NCI-H2196 (cell line): ENCODE data around the gene OR2B2.

ENCODE experiments used
- DNase-seq: peaks from one replicate; lab custom pipeline; 2025; ENCODE audit not compliant: unreplicated experiment; lab: John Stamatoyannopoulos, UW

Gene OR2B2

DNA sequence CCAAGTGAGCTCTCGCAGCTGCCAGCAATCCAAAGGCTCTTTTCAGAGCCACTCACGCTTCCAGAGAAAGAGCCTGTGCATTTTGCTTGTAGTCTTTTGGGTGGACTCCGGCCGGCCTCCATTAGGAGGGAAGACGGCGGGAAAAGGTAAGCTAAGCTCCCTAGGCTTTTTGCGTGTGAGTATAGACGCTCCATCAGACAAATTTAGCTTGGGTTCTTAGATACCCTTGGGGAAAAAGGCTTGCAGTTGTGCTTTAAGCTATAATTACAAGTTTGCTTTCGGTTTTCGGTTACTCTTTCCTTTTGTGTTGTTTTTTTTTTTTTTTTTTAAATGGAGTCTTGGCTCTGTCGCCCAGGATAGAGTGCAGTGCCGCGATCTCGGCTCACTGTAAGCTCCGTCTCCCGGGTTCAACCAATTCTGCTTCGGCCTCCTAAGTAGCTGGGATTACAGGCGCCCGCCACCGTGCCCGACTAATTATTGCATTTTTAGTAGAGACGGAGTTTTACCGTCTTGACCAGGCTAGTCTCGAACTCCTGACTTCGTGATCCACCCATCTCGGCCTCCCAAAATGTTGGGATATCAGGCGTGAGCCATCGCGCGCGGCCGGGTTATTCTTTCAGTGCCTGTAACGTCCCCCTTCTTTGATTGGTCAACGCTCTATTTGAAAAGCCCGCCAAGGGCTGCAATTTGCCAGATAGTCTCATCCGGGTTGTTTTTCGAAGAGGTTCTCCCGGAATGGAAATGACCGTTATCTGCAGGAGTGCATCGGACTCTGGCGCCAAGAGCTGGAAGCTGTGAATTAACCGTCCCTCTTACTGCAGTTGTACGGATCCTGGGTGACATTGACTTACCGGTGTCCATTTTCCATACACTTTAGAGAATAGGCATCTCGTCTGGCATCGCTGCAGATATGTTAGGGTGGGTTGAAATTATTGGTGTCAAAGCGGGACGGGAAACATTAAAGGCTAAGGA, 18.1 kb downstream of the OR2B2 start:
- DNase-seq: peak; percentile 93

DNA sequence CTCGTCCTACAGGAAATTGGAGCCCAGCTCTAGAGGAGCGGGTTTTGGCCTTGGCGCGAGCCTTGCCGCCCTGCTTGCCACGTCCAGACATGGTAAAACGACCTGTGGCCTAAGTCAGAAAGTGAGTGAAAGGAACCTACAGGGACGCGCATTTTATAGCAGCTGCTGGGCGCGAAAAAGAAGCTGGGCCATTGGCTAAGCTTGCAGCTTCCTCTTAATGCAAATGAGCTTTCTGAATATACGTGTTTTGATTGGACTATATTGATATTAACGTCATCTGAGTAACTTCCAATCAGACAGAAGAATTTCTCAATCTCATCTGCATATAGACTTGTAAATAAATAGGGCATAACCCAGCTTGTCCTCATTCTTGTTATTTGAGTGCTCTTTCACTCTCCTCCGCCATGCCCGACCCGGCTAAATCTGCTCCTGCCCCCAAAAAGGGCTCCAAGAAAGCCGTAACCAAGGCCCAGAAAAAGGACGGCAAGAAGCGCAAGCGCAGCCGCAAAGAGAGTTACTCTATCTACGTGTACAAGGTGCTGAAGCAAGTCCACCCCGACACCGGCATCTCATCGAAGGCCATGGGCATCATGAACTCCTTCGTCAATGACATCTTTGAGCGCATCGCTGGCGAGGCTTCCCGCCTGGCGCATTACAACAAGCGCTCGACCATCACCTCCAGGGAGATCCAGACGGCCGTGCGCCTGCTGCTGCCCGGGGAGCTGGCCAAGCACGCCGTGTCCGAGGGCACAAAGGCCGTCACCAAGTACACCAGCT, 18.9 kb downstream of the OR2B2 start:
- DNase-seq: peak; percentile 94

DNA sequence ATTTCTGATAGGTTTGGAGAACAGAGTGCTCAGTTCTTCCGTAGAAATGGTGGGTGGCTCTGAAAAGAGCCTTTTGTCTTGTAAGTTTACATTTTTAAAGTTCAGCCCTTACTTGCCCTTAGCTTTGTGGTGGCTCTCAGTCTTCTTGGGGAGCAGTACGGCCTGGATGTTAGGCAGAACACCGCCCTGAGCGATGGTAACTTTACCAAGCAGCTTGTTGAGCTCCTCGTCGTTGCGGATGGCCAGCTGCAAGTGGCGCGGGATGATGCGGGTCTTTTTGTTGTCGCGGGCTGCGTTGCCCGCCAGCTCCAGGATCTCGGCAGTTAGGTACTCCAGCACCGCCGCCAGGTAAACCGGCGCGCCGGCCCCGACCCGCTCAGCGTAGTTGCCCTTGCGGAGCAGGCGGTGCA, 19.5 kb downstream of the OR2B2 start:
- no peak for DNase-seq

DNA sequence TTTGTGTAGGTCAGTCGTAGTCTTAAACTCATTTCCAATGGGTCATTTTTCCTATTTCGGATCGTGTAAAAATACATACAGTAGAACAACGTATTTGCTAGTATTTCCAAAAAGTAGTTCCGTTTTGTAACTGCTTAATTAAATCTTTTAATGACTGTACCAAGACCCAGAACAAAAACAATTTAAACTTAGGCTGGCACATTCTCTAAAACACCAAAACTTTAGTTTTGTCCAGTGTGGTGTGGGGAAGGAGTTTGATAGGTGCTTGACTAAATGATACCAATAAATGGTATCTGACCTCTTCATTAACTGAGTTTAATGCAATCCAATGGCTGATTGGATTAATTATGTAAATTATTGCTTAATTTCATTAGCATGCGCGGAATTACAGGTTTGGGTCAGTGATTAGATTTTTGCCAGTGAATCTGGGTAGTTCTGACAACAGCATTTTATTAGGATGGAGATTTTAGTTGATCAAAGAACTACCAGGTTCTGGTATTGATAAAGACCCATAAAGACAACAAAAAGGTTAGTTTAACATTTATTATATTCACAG, 20.8 kb downstream of the OR2B2 start:
- no peak for DNase-seq

- no peak for DNase-seq
Measured at GRCh38 chr6:27890445-27891319, 21.5 kb downstream of the OR2B2 start.

GRCh38 chr6:27889628-27890444, 22.4 kb downstream of the OR2B2 start:
- no peak for DNase-seq

DNA sequence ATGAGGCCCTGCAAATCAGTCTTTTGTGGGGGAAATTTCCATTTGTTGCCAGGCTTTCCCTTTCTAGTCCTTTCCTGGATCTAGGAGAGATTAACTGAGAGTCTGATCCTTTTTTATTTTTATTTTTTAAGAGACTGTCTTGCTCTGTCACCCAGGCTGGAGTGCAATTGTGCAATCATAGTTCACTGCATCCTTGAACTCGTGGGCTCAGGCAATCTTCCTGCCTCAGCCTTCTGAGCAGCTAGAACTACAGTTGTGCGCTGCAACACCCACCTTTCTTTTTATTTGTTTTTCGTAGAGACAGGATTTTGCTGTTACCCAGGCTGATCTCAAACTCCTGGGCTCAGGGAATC, 22.9 kb downstream of the OR2B2 start:
- no peak for DNase-seq

DNA sequence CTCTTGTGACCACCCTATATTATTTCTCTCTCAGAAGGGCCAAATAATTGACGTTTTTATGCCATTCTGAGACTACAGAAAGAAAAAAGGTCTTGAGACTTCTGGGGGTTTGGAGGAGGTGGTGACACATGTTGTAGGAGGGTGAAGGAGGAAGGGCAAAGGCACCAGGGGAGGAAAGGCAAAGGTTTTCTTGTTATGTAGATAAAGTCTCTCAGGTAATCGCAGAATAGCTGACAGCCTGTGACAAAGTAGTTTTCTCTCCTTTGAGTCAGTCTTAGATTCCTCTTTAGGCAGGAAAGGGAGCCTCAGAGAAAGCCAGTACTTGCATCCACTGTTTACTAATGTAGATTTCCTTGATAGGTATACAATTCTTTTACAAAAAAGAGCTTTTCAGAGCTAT, 23.6 kb downstream of the OR2B2 start:
- DNase-seq: no peak

- DNase-seq: no peak
Measured at GRCh38 chr6:27886073-27886472, 26.1 kb downstream of the OR2B2 start.

DNA sequence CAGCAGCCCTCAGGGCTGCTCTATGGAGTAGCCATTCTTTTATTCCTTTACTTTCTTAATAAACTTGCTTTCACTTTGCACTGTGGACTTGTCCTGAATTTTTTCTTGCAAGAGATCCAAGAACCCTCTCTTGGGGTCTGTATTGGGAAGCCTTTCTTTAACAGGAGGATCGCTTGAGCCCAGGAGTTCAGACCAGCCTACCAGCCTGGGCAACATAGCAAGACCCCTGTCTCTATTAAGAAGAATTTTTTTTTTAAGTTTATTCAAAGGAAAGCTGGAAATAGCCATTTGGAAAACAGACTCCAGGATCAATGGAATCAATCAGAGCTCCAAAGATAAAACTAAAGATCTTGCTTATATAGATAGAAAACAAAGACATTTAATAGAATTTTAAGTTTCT, 29.1 kb downstream of the OR2B2 start:
- no peak for DNase-seq

- DNase-seq: no peak
Measured at GRCh38 chr6:27882624-27883023, 29.6 kb downstream of the OR2B2 start.

DNA sequence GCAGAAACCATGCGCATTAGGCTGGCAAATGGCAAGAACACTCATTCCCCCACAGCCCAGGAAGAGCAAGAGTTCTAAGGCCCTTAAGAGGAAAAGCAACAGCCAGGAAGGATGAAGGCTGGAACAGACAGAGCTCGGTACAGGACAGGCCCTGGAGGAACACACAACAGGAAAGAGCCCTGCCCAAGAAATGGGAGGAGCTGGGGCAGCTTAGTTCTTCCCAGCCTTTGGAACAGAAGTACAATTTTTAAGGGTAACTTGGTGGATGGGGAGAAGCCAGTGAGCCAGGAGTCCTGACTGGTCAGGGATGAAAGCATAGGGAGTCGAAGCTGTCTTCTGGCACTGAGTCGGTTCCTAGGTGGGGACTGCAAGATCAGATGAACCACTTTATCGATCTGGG, 32.4 kb downstream of the OR2B2 start:
- no peak for DNase-seq

GRCh38 chr6:27874016-27874415, 38.2 kb downstream of the OR2B2 start:
- no peak for DNase-seq

GRCh38 chr6:27873021-27873940, 38.9 kb downstream of the OR2B2 start:
- no peak for DNase-seq

- no peak for DNase-seq
Measured at GRCh38 chr6:27872642-27873020, 39.6 kb downstream of the OR2B2 start.

GRCh38 chr6:27871924-27872638, 40.1 kb downstream of the OR2B2 start:
- DNase-seq: peak; percentile 77

DNA sequence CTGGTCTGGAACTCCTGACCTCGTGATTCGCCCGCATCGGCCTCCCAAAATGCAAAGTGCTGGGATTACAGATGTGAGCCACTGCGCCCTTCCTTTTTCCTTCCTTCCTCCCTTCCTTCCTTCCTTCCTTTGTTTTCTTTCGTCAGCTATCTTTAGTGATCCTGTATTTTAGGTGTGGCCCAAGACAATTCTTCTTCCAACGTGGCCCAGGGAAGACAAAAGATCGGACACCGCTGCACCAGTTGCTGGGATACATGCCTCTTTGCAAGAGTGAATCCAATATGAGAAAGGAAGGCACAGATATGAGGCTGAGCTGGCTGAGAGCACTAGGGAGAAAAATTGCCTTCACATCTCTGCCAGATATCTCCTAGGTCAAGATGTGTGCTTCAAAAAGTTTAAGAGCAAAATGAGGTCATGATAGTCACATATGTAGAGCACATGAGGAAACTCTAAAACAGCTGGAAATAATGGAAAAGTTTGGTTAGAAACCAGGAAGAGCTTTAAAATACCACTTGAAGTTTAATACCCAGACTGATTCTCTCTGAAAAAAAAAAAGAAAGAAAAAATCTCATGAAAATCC, 41.8 kb downstream of the OR2B2 start:
- DNase-seq: no peak

DNA sequence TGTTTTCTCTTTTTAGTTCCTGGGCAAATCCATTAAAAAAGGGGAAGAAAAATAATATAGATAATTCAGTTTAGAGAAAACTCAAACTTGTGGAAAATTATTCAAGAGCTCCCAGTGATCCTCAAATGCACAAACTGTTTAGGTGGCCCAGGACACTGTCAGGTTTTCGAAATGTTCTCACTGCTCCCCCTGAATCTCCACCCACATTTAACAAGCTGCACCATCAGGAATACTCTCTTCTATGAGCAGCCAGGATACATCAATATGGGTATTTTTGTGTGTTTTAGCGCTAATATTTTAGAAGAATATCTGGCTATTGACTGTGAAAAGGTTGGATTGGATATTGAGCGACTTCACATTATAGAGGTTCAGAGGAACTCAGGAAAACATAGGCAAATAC, 43.9 kb downstream of the OR2B2 start:
- no peak for DNase-seq
